ENCODE results near the gene AASDHPPT. TPM values are rescaled to one million over a fixed set of nuclear protein-coding genes. Genes with fewer than 3 reads are reported as not detected.
A peak's percentile ranks its signal among the peaks of the same experiment; 100 is the strongest.

Gene AASDHPPT
- total RNA-seq, 6 donors from 2014 or later = 21.3 to 31.4 (median 28.2) TPM

GRCh38 chr11:106086135-106086534 is 8.7 kb downstream of the AASDHPPT start:
- 92 to 100% methylated on average over 1 of the region's 1 CpG for WGBS, 2 donors
- ATAC-seq (ENCODE audit: low FRiP score in 2 of 2) (no peak), DNase-seq (no peak)
- Histone ChIP-seq H3K4me3 (no peak overlapping the region), H3K36me3 (peaks cover 0 to 20% (median 2%) of the 10 kb centered on the region in 4 donors), H3K27me3 (no peaks in the 10 kb centered on the region), H3K9me3 (no peaks in the 10 kb centered on the region), H3K4me1 (peaks cover 9 to 44% (median 36%) of the 10 kb centered on the region in 4 donors), H3K27ac (no peak overlapping the region)
- TF ChIP-seq POLR2AphosphoS5 (IDR thresholded peaks at IDR 0.05) (no peak), POLR2A (IDR thresholded peaks at IDR 0.05) (no peak), CTCF (IDR thresholded peaks at IDR 0.05) (no peak), EP300 (IDR thresholded peaks at IDR 0.05) (no peak)

GRCh38 chr11:106086850-106087249 is 9.4 kb downstream of the AASDHPPT start:
- ATAC-seq (ENCODE audit: low FRiP score in 2 of 2) (no peak), DNase-seq (no peak)
- Histone ChIP-seq H3K27me3 (no peaks in the 10 kb centered on the region), H3K4me1 (peaks cover 7 to 42% (median 33%) of the 10 kb centered on the region in 4 donors), H3K9me3 (no peaks in the 10 kb centered on the region), H3K36me3 (peaks cover 0 to 24% (median 3%) of the 10 kb centered on the region in 4 donors), H3K4me3 (no peak overlapping the region), H3K27ac (no peak overlapping the region)
- TF ChIP-seq POLR2AphosphoS5 (IDR thresholded peaks at IDR 0.05) (no peak), POLR2A (IDR thresholded peaks at IDR 0.05) (no peak), EP300 (IDR thresholded peaks at IDR 0.05) (no peak), CTCF (IDR thresholded peaks at IDR 0.05) (no peak)
- 70 to 74% methylated on average over 2 of the region's 2 CpGs for WGBS, 2 donors

GRCh38 chr11:106087815-106088435 is 10.5 kb downstream of the AASDHPPT start:
- no peak overlapping the region for H3K4me3 ChIP-seq
- DNase-seq (peak in 1 of 2 donors; percentile 60), ATAC-seq (ENCODE audit: low FRiP score in 2 of 2) (peak; percentile 68 to 72)
- H3K27me3 ChIP-seq = no peaks in the 10 kb centered on the region
- H3K4me1 ChIP-seq = peaks cover 7 to 33% (median 25%) of the 10 kb centered on the region in 4 donors
- H3K27ac ChIP-seq = no peak overlapping the region
- 31 to 37% methylated on average over 9 of the region's 9 CpGs for WGBS, 2 donors
- peaks cover 0 to 28% (median 8%) of the 10 kb centered on the region in 4 donors for H3K36me3 ChIP-seq
- no peaks in the 10 kb centered on the region for H3K9me3 ChIP-seq
- TF ChIP-seq EP300 (IDR thresholded peaks at IDR 0.05) = no peak
- TF ChIP-seq CTCF (IDR thresholded peaks at IDR 0.05) = peak; percentile 67 to 83 (median 78)

GRCh38 chr11:106088896-106089295 is 11.4 kb downstream of the AASDHPPT start:
- Histone ChIP-seq H3K27me3 (no peaks in the 10 kb centered on the region), H3K4me3 (no peak overlapping the region), H3K9me3 (no peaks in the 10 kb centered on the region), H3K27ac (no peak overlapping the region), H3K36me3 (peaks cover 0 to 36% (median 10%) of the 10 kb centered on the region in 4 donors), H3K4me1 (peaks cover 7 to 31% (median 24%) of the 10 kb centered on the region in 4 donors)
- no peak for TF ChIP-seq EP300 (IDR thresholded peaks at IDR 0.05)
- TF ChIP-seq POLR2A (IDR thresholded peaks at IDR 0.05) = no peak
- WGBS, 2 donors = 82 to 85% methylated on average over 4 of the region's 4 CpGs
- DNase-seq (no peak), ATAC-seq (ENCODE audit: low FRiP score in 2 of 2) (no peak)

DNA sequence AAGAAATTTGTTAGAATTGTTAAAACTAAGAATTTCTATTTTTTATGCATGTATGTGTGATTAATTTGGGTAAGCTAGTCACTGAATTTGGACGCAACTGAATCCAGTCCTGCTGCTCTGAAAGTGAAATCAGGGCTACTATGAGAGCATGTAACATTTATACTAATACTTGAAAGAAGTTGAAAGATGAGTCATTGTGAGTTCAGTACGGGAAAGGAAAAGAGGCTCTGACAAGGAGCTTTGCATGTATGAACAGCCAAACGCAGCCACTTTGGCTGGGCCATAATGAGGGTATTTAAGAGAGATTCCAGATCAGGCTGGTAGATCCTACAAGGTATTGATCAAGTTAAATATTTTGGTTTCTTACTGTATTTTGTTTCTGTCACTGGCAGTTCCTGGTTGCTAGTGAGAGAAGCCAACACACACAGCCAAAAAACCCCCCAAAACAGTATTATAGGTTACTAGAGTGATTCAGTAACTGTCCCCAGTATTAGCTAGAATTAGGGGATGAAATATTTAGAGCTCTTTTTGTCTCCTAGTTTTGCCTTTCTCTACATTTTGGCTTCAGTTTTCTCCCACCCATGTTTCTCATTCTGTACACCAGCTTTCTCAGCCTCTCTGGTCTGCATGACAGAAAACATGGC is 14.1 kb downstream of the AASDHPPT start:
- Histone ChIP-seq H3K4me1 (peaks cover 7 to 30% (median 22%) of the 10 kb centered on the region in 4 donors), H3K36me3 (peaks cover 6 to 58% (median 23%) of the 10 kb centered on the region in 4 donors), H3K4me3 (no peak overlapping the region), H3K27ac (peak overlapping the region in 1 of 4 donors; percentile 0), H3K27me3 (no peaks in the 10 kb centered on the region), H3K9me3 (no peaks in the 10 kb centered on the region)
- 53 to 64% methylated on average over 3 of the region's 3 CpGs for WGBS, 2 donors
- ATAC-seq (ENCODE audit: low FRiP score in 2 of 2) = no peak
- peak in 1 of 2 donors; percentile 26 for DNase-seq
- TF ChIP-seq CTCF (IDR thresholded peaks at IDR 0.05) = no peak
- TF ChIP-seq EP300 (IDR thresholded peaks at IDR 0.05) = no peak
- TF ChIP-seq POLR2A (IDR thresholded peaks at IDR 0.05) = no peak
- TF ChIP-seq POLR2AphosphoS5 (IDR thresholded peaks at IDR 0.05) = no peak
